ENCODE measurements around the gene ADAMTS17.

The ADAMTS17 gene

GRCh38 chr15:99969261-99969920, 372.4 kb downstream of the ADAMTS17 start:
- DNase-seq (ENCODE audit: low read depth), result no peak

DNA sequence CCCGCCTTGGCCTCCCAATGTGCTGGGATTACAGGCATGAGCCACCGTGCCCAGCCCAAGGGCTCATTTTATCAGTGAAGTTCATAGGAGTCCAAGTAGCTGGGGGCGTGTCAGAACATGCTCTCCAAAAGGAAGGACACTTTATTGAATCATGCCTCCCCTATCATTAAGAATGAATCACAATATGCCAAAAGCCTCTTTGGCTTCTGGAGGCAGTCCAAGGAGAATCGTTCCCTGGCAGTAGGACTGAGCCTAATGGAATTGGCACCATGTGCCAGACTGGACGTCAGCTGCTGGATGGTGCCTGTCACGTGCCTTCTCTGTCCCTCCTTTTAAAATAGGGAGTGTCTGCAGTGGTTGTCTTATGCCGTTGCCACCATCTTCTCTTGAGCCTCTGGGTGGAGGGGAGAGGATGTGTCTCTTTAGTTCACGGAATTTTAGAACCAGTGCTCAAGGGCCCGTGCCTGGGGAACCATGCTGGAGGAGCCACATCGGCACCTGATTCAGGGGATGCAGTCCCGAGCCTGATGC, 373.9 kb downstream of the ADAMTS17 start:
- no peak for DNase-seq (ENCODE audit: low read depth)

DNA sequence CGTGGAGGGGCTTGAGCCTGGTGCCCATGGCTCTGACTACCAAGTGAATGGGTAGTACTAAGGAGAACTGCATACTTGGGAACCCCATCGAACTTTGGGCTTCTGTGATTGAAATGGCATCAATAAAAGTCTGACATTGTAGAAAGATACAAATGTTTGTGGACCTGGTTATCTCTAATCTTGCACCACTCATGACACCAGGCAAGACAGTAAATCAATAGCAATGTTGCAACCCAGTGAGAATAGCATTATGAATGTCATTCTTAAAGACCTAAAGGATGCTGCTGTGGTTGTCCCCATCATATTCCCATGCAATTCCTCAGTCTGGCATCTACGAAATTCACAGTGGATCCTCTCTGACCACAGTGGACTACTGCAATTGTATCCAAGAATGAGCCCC, 375.0 kb downstream of the ADAMTS17 start:
- DNase-seq (ENCODE audit: low read depth), result no peak

- DNase-seq (ENCODE audit: low read depth), result no peak
Measured at GRCh38 chr15:99965376-99965775, 376.4 kb downstream of the ADAMTS17 start.

DNA sequence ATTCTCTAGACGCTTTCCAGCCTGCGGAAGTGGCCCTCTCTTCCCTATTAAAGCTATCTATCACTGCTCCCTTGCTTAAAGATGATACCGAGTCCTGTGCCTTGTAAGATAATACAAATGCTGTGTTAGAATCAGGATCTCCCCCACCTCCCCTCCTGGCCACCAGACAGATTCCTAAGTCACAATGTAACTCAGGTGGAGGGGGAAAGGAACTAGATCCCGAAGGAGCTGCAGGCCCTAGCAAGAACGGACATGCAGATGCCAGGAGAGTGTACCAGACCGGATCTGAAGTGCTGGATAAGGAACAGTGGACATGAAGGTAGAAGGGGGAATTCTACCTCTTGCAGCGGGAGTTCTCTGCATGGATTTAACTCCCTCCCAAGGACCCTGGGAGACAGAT, 377.8 kb downstream of the ADAMTS17 start:
- DNase-seq (ENCODE audit: low read depth), result no peak

DNA sequence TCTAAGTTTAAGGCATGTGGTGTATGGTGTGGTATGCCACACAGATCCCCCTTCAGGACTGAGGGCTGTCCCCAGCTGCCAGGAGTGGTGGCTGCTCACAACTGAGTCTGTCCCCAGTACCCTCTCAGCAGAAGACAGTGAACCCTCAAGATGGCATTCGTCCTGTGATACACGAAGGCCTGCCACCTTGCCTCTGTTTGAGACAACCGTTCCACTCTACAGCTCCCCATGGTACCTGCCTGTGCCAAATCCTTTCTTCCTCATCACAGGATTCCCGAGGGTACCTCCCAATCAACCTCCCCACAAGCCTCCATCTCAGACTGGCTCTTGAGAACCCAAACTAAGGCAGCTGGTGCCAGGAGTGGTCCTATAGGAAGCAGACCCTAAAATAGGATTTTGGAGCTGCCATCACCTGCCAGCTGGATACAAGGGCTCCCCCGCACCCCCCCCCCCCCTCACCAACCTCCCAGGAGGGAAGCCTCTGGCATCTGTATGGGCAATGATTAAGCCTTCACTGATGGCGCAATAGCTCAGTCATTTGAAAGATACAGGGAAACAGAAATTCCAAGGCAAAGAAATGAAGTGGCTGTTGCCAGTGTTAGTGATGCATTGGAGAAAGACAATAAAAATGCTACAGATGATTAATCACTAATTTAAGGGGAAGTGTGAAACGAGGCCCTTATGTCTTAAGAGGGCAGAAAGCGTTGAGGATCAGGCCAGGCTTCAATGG, 378.5 kb downstream of the ADAMTS17 start:
- no peak for DNase-seq (ENCODE audit: low read depth)

DNA sequence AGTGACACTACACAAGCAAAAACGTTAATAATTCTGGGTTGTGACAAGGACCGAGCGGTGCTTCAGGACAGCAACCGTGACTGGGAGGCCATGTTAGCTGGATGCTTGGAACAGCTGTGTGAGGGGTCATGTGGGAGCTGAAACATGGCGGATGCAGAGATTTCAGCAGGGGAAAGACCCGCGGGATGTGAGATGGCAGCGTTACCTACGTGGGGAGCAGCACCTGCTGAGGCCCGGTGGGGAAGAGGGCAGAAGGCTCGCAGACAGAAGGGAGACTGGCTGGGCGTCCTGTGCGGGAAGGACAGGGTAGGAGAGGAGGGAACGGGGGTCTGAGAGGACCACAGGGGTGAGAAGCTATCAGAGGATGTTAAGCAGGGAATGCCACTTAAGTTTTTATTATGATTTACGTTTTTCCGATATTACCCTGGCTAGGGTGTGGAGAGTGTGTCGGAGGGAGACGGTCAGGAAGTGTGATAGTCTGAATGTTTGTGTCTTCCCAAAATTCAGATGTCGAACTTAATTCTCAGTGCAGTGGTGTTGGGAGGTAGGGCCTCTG, 379.7 kb downstream of the ADAMTS17 start:
- DNase-seq (ENCODE audit: low read depth), result no peak

- no peak for DNase-seq (ENCODE audit: low read depth)
Measured at GRCh38 chr15:99961011-99961441, 380.7 kb downstream of the ADAMTS17 start.

GRCh38 chr15:99959326-99959725, 382.4 kb downstream of the ADAMTS17 start:
- DNase-seq (ENCODE audit: low read depth), result no peak

GRCh38 chr15:99958426-99959097, 383.2 kb downstream of the ADAMTS17 start:
- no peak for DNase-seq (ENCODE audit: low read depth)

DNA sequence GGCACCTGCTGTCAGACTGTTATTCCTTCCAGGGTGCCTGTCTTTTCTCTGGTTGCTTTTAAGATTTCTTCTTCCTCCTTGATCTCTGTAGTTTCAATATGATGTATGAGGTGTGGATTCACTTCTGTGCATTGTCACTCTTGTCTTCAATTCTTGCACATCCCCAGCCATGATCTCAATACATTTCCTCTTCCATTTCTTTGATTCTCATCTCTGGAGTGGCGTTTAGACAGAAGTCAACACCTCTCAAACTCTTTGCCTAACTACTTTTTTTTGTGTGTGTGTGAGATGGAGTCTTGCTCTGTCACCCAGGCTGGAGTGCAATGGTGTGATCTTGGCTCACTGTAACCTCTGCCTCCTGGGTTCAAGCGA, 384.1 kb downstream of the ADAMTS17 start:
- no peak for DNase-seq (ENCODE audit: low read depth)

DNA sequence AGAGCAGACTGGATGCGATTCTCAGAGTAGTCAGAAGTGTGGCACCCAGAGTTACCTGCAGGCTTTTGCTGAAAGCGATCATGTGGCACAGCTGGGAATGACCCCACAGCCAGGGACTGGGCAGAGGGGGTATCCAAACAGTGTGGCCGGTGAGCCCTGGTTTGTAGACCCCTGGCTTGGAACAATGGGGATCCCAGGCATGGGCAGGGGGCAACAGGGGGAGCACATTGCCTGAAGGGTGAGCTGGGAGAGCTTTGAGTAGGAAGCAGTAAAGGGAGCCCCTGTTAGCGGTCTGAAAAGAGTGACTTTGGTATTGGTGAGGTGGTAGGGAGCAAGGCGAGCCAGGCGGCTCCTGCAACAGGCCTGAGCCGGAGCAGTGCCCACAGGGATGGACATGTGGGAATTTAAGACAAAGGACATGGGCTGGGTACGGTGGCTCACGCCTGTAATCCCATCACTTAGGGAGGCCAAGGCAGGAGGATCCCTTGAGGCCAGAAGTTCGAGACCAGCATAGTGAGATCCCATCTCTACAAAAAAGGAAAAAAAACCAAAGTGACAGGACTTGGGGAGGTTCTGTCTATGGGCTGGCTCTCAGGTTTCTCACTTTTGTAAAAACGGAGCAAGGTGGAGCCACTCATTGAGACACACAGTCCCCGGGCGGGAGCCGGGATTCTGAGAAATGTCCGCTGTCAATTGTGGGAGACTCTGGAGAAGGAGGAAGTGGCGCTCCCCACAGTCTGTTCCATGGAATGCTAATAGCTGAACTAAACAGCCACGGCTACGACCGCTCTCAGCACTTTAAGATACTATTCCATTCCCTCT, 384.7 kb downstream of the ADAMTS17 start:
- no peak for DNase-seq (ENCODE audit: low read depth)

DNA sequence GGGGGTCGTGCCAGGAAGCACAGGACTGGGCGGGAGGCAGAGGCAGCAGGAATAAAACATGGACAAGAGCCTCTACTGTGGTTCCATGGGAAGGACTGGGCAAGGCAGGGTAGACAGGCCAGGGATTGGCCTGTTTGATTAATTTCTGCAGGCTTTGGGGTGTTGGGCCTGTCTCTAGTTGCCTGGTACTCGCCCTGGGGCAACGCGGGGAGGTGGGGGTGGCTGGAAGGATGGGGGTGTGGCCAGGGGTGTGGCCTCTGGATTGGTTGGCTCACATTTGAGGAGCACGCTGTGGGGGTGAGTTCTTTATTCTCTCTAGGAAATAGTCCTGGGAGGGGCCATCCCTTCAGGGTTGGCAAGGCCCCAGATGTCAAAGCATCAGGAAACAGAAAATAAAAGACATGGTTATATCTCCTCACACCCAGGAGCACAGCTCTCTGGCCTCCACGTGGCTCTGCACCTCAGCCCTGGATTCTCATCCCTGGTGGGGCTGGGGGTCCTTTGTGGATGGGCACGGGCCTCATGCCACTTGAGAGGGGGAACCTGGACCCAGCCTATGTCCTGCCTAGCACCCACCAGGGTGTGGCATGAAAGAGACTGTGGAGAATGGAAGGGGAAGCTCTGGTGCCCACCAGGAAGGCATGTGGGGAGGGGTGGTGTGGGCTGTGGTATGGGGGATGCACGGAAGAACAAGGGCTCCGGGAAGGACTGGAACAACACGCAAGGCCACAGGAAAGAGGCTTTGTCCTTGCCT, 385.6 kb downstream of the ADAMTS17 start:
- DNase-seq (ENCODE audit: low read depth), result no peak

DNA sequence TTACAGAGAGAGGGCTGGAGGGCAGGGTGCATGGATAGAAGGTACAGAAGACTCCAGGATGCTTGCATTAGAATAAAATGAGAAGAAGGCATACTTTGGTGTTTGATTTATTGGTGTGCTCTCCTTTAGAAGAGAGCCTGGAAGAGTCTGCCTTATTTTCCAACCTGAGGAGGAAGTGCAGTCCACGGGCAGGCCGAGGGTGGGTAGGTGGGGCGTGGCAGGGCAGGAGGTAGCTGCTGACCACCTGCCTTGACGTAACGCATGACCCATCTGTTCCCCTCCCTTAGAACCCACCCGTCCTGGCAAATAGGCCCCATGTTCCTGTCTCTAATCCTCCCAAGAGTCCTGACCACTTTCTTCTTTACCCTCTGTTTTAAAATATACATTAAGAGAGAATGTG, 386.2 kb downstream of the ADAMTS17 start:
- no peak for DNase-seq (ENCODE audit: low read depth)

GRCh38 chr15:99955181-99955525, 386.6 kb downstream of the ADAMTS17 start:
- no peak for DNase-seq (ENCODE audit: low read depth)

- DNase-seq (ENCODE audit: low read depth), result no peak
Measured at GRCh38 chr15:99954361-99955180, 387.2 kb downstream of the ADAMTS17 start.

DNA sequence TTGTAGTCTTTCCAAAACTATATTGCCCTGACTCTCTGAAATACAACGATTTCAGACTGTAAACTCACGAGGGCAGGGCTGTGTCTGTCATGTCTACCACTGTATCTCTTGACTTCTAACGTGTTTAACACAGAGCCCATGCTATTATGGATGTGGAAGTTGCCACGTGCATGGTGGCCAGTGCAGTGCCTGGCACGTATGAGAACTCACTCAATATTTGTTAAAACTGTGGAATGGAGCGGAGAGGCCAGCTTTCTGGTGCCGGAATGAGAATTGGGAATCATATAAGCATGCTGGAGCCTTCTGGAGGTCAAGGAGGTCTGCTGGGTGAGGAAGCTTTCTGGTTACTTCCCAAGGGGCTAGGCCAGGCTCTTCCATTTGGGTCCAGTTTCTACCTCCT, 387.9 kb downstream of the ADAMTS17 start:
- DNase-seq (ENCODE audit: low read depth), result no peak

- no peak for DNase-seq (ENCODE audit: low read depth)
Measured at GRCh38 chr15:99951511-99951910, 390.3 kb downstream of the ADAMTS17 start.

GRCh38 chr15:99944131-99944530, 397.6 kb downstream of the ADAMTS17 start:
- DNase-seq (ENCODE audit: low read depth), result no peak

- no peak for DNase-seq (ENCODE audit: low read depth)
Measured at GRCh38 chr15:99943466-99943865, 398.3 kb downstream of the ADAMTS17 start.

All from T-helper 22 cell (primary cell).